GM18861 (cell line): ENCODE results near the gene CAPN5.

Experiments used
- ATAC-seq: cut with Tn5 transposase; IDR thresholded peaks from one replicate; pipeline ENCODE4 v1.9.1; 2021; ENCODE audit not compliant: unreplicated experiment

The CAPN5 gene

GRCh38 chr11:77146261-77147035 lies 79.7 kb downstream of the CAPN5 start:
- no peak for ATAC-seq

- ATAC-seq: no peak
Measured at GRCh38 chr11:77147036-77147315, 80.2 kb downstream of the CAPN5 start.

GRCh38 chr11:77147668-77148321 lies 81.0 kb downstream of the CAPN5 start:
- no peak for ATAC-seq

DNA sequence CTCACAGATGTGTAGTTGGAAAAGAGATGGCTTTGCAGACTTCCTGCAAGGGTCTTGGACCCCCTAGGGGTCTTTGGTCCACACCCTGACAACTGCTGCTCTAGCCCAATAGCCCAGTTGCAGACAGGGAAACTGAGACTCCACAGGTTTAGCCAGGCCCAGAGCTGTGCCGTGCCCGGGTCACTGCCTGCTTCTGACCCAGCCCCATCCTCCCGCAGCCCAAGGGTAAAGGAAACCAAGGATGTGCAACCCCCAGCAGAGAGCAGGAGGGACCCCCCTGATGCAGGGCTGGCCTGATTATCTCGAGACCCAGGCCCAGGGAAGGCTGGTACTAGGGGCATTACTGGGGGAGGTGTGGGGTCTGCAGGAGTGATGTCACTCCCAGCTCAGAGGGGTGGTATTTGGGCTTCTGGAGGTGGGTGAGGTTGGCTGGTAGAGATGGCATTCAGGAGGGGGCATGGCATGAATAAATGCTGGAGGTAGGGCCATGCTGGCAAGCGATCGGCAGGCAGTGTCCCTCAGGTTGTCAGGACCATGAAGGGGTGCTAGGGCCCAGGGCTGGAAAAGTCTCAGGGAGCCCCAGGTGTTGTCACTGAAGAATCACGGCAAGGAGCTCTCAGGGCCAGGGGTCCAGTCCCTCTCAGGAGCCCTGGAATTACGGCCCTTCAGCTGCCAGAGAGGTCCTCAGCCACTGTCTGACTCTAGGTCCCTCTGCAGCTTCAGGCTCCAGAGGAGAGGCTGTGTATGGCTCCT lies 82.4 kb downstream of the CAPN5 start:
- no peak for ATAC-seq

- ATAC-seq: no peak
Measured at GRCh38 chr11:77149716-77150392, 83.1 kb downstream of the CAPN5 start.

DNA sequence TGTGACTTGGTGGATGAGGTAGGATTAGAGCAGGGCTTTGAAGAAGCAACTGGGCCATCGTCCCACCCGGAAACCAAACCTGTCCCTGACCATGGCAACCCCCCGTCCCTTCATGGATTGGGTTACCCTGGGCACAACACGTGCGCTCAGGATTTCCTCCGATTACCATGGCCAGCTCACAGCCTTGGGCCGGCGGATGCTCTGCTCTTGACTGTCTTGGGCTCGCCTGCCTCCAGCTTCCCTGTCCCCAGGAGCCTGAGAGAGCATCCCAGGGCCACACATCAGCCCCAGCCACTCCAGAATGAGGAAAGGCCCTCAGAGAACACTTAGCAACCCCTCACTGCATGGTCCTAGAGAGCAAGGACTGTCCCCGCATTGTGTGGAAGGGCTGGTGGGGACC lies 84.1 kb downstream of the CAPN5 start:
- no peak for ATAC-seq

DNA sequence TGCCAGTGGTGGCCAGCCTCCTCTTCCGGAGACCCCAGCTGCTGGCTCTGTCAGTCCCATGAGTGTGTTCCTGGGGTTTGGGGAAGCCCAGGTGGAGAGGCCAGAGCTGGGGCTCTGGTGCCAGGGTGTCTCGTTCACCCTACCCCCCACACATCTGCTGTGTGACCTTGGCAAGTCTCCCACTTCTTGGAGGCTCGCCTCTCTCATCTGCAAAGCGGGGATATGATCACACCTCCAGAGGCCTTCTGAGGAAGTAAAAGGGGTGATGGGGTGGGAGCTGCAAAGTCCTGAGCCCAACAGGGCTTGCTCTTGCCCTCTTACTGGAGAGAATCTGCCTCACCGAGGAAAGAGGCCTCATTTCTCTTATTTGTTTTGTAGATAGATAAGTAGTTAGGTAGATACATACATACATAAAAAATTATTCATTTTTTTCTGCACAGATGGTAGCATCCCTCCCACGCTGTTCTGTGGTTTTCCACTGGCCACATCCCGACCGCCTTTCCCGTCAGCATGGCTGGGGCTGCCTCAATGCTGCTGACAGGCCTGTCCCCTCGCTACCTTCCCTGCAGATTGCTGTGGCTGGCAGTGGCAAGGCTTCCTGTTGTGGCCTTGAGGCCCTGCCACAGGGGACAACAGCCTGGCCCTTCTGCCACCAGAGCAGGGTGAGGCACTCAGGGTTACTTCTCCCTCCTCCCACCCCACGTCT lies 85.2 kb downstream of the CAPN5 start:
- ATAC-seq: no peak

- ATAC-seq: no peak
Measured at GRCh38 chr11:77152846-77153245, 86.1 kb downstream of the CAPN5 start.

DNA sequence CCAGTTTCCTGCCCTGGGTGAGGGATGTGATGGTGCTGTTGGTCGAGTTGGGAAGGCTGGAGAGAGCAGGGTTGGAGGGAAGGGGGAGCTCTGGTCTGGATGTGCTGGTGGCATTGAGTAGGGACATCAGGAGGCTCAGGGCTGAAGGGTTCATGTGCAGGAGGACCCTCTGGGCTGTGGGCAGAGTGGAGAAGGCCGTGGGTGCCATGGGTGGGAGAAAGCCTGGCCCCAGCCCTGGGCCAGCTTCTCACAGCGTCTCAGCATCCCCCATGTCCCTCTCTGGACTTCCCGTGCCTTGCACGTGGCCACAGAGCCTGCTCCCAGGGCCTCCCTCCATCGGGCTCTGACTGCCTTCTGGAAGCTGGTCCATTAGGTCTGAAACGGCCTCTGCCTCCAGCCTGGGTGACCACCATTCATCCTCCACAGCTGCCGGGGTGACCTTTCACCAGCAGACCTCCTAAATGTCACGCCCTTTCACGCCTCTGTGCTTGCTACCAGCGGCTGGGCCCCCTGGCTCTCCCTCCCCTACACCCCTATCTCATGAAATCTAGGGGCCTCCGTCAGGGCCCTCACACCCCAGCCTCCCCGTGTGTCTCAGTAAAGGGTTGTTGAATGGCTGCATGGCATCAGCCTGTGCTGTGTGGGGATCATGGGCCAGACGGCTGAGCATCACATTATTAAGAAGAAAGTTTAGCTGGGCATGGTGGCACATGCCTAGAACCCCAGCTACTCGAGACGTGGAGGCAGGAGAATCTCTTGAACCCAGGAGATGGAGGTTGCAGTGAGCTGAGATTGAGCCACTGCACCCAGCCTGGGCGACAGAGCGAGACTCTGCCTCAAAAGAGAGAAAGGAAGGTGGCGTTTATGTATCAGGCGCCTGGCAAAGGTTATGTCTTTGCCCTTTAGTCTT lies 86.8 kb downstream of the CAPN5 start:
- no peak for ATAC-seq

DNA sequence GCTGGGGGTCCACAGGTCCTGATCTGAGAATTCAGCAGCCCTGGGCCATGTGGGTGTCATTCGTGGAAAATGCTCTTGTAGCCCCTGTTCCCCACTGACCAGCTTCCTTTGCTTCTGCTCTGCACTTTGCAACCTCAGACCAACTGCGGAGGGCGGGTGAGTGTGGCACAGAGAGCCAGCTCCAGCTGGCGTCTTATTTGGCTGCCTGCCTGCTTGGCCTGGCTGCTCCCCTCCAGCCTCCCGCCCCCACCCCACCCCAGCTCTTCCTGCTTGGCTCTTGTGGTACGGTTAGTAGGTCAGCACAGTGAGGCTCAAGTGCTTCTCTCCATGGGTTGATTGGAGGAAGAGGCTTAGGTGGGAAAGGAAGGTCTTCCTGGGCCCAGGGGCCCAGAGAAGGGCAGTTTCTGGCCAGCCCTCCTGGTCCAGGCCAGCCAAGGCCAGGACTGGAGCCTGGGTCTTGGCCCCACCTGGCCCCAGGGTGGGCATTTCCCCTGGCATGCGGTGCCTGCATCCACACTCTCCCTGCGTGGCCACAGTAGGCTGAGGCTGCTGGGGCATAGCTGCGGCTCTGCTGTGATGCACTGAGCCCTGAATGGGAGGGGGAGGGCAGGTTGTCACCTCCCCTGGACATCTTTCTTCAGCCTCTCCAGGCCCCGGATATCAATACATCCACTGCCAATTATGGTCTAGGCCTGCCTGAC lies 87.8 kb downstream of the CAPN5 start:
- ATAC-seq: no peak

GRCh38 chr11:77155082-77155475 lies 88.3 kb downstream of the CAPN5 start:
- no peak for ATAC-seq

DNA sequence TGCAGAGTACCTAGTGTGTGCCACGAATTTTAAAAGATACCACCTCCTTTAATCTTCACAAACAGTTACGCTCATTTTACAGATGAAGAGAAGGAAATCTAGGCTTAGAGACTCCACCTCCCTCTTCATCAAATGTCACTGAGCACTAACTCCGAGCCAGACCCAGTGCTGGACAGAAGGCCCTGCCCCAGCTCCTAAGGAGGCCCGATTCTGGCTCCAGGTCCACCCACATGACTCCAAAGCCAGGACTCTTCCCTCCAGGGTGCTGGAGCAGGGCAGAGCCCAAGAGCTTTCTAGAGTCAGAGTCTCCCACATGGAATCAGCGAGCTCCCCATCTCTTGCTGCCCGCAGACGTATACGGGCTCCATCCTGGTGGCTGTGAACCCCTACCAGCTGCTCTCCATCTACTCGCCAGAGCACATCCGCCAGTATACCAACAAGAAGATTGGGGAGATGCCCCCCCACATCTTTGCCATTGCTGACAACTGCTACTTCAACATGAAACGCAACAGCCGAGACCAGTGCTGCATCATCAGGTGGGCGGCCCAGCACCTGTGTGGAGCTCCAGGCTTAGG lies 88.9 kb downstream of the CAPN5 start:
- no peak for ATAC-seq

DNA sequence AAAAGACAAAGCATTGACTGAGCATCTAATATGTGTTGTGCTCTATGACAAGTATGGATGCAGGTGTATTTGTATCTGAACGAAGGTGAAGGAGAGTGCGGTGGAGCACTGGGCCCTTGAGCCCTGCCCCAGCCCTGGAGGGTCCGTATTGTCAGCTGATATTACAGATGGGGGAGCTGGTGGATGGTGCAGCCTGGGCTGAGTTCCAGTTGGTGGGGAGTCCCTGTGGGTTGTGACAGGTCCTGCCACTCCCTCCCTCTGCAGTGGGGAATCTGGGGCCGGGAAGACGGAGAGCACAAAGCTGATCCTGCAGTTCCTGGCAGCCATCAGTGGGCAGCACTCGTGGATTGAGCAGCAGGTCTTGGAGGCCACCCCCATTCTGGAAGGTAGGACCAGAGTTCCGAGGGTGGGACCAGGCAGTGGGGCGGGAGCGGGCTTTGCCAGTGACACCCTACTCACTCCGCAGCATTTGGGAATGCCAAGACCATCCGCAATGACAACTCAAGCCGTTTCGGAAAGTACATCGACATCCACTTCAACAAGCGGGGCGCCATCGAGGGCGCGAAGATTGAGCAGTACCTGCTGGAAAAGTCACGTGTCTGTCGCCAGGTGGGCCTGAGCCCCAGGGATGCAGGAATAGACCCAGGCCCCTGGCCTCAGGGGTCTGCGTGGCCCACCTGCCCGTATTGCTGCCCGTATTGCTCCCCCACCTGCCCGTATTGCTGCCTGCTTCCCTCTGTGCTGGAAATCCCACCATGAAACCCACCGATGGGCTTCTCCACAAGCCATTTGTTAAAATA lies 89.8 kb downstream of the CAPN5 start:
- ATAC-seq: no peak

GRCh38 chr11:77158041-77158695 lies 91.4 kb downstream of the CAPN5 start:
- ATAC-seq: no peak

- no peak for ATAC-seq
Measured at GRCh38 chr11:77159219-77159936, 92.6 kb downstream of the CAPN5 start.

- no peak for ATAC-seq
Measured at GRCh38 chr11:77159937-77160495, 93.2 kb downstream of the CAPN5 start.

DNA sequence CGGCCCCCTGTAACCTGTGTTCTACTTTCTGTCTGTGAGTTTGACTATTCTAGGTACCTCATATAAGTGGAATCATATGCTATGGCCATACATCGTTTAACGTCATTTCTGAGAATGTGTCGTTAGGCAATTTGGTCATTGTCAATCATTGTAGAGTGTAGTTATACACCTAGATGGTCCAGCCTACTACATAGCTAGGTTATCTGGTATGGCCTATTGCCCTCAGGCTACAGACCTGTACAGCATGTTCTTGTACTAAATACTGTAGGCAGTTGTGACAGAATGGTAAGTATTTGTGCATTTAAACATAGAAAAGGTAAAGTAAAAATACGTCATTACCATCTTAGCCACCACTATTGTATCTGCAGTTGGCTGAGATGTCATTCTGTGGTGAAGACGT lies 96.5 kb downstream of the CAPN5 start:
- ATAC-seq: no peak
